ENCODE results near the gene NEGR1. TPM values are rescaled to one million over a fixed set of nuclear protein-coding genes. Genes with fewer than 3 reads are reported as not detected.

Gene NEGR1
- total RNA-seq, 4 donors from 2014 or later = 0.49 to 8.8 (median 2.7) TPM

DNA sequence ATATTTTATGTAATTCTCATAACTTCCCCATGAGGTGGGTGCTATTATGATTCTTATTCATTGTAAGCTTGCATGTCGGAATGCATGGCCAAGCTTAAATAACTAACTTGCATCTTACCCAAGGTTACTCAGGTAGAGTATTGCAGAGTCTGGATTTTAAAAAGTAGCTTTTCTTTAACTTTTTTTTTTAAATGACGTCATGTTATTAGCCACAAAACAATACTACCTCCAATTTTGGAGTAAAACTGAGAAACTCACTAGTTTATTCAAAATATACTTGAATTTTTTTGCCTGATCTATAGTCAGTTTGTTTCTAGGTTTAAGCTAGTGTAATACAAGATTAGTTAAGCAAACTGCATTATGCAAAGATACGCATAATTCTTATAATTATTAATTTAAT, 57.8 kb downstream of the NEGR1 start:
- no peaks in the 10 kb centered on the region for H3K9me3 ChIP-seq
- no peaks in the 10 kb centered on the region for H3K4me1 ChIP-seq
- intact Hi-C loops (cut with DNase I) = no loop called here
- no peaks in the 10 kb centered on the region for H3K27me3 ChIP-seq
- H3K4me3 ChIP-seq = no peak overlapping the region
- no peaks in the 10 kb centered on the region for H3K36me3 ChIP-seq
- no peak for DNase-seq
- H3K27ac ChIP-seq = no peak overlapping the region
- no peak for TF ChIP-seq POLR2A (IDR thresholded peaks at IDR 0.05)
- TF ChIP-seq, protein P1, sequence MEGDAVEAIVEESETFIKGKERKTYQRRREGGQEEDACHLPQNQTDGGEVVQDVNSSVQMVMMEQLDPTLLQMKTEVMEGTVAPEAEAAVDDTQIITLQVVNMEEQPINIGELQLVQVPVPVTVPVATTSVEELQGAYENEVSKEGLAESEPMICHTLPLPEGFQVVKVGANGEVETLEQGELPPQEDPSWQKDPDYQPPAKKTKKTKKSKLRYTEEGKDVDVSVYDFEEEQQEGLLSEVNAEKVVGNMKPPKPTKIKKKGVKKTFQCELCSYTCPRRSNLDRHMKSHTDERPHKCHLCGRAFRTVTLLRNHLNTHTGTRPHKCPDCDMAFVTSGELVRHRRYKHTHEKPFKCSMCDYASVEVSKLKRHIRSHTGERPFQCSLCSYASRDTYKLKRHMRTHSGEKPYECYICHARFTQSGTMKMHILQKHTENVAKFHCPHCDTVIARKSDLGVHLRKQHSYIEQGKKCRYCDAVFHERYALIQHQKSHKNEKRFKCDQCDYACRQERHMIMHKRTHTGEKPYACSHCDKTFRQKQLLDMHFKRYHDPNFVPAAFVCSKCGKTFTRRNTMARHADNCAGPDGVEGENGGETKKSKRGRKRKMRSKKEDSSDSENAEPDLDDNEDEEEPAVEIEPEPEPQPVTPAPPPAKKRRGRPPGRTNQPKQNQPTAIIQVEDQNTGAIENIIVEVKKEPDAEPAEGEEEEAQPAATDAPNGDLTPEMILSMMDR (IDR thresholded peaks at IDR 0.05) = no peak
- 72 to 85% methylated on average over 3 of the region's 3 CpGs for WGBS, 2 donors

DNA sequence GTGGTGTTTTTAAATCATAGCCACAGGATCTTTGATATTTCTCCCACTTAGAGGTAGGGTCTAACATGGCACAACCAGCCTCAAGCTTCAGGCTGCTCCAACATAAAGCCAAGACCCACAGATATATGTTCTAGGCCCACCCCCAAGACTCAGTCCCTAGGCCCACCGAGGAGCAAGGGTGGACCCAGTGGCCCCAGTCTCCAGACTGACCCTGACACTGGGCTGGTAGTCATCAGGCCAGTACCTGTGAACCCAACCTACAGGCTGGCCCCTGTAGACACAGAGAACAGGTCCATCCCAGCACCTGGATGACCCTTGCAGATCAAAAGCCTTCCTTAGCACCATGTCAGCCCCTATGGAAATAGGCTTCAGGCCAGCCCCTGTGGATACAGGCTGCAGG, 60.5 kb downstream of the NEGR1 start:
- TF ChIP-seq POLR2A (IDR thresholded peaks at IDR 0.05) = no peak
- TF ChIP-seq, protein P1 (IDR thresholded peaks at IDR 0.05) = no peak
- no peak for DNase-seq
- Histone ChIP-seq H3K27me3 (no peaks in the 10 kb centered on the region), H3K36me3 (no peaks in the 10 kb centered on the region), H3K4me1 (no peaks in the 10 kb centered on the region), H3K27ac (no peak overlapping the region), H3K4me3 (no peak overlapping the region), H3K9me3 (no peaks in the 10 kb centered on the region)
- WGBS, 2 donors = no CpG with 5 or more reads among the region's 1 CpG
- intact Hi-C loops (cut with DNase I) = no loop called here

DNA sequence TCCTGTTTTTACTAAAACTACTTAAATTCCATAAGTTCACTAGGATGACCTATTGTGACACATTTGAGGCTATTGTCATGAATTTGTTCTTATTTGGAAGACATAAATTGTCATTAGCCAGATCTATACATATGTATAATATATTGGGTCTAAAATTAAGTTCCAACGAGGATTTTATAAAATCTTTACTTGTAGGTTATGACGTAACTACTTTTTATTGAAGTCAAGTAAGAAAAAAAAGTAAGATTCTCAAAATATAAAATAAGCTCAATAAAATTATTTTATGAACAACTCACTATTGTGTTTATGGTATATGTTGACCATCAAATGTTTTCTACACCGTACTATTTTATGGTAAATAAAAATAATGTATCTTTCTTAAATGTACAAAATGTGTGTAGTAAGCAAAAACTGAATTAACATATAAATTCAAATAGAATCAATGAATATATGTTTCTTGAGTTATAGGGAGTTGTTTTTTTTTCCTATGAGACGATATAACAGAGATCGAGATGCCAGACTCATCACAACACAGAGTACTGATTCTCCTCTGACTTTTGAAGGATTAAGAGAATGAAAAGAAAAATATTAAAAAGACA, 64.1 kb downstream of the NEGR1 start:
- TF ChIP-seq POLR2A (IDR thresholded peaks at IDR 0.05) = no peak
- TF ChIP-seq, protein P1 (IDR thresholded peaks at IDR 0.05) = no peak
- Histone ChIP-seq H3K36me3 (no peaks in the 10 kb centered on the region), H3K27ac (no peak overlapping the region), H3K9me3 (no peaks in the 10 kb centered on the region), H3K27me3 (no peaks in the 10 kb centered on the region), H3K4me3 (no peak overlapping the region), H3K4me1 (no peaks in the 10 kb centered on the region)
- DNase-seq = no peak
- intact Hi-C loops (cut with DNase I) = no loop called here
- 67 to 75% methylated on average over 5 of the region's 5 CpGs for WGBS, 2 donors

DNA sequence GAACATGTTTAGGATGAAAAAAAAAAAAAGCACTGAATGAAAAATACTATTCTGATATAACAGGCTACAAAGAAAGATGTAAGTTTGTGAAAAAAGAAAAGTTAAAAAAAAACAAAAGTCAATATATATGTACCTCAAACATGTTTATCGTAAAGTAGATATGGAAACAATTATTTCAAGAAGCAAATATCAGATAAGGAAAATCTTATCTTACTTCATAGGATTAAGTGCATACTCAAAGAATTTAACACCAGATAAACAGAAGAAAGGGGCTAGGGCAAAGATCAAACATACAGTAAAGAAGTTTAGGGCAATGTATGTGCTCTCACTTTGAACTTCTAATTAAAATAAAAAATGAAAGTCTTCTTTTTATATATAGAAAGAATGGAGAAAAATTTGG, 75.3 kb downstream of the NEGR1 start:
- no peak for DNase-seq
- 39 to 74% methylated on average over 1 of the region's 1 CpG for WGBS, 2 donors
- TF ChIP-seq, protein P1 (IDR thresholded peaks at IDR 0.05) = no peak
- H3K9me3 ChIP-seq = no peaks in the 10 kb centered on the region
- H3K4me3 ChIP-seq = no peak overlapping the region
- no peaks in the 10 kb centered on the region for H3K27me3 ChIP-seq
- H3K36me3 ChIP-seq = no peaks in the 10 kb centered on the region
- intact Hi-C loops (cut with DNase I) = no loop called here
- no peak overlapping the region for H3K27ac ChIP-seq
- H3K4me1 ChIP-seq = no peaks in the 10 kb centered on the region

DNA sequence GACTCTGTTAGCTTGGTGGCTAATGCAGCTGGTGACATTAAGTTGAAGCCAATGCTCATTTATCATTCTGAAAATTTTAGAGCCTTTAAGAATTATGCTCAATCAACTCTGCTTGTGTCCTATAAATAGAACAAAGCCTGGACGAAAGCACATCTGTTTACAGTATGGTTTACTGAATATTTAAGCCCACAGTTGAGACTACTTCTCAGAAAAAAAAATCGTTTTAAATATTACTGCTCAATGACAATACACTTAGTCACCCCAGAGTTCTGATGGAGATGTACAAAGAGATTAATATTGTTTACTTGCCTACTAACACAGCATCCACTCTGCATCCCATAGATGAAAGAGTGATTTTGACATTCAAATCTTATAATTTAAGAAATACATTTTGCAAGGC, 79.6 kb downstream of the NEGR1 start:
- H3K9me3 ChIP-seq = no peaks in the 10 kb centered on the region
- no peaks in the 10 kb centered on the region for H3K27me3 ChIP-seq
- intact Hi-C loops (cut with DNase I) = no loop called here
- H3K4me1 ChIP-seq = no peaks in the 10 kb centered on the region
- H3K36me3 ChIP-seq = no peaks in the 10 kb centered on the region
- DNase-seq = no peak
- H3K27ac ChIP-seq = no peak overlapping the region
- WGBS, 2 donors = 27 to 40% methylated on average over 2 of the region's 2 CpGs
- no peak overlapping the region for H3K4me3 ChIP-seq
- TF ChIP-seq POLR2A (IDR thresholded peaks at IDR 0.05) = no peak
- TF ChIP-seq, protein P1 (IDR thresholded peaks at IDR 0.05) = no peak
